ENCODE data around the gene DUS1L.

- TF ChIP-seq CTCF (IDR thresholded peaks at IDR 0.05; ENCODE audit: low read length) (no peak), EZH2 (optimal IDR thresholded peaks at IDR 0.05; ENCODE audit: low read depth, low read length) (no peak), EZH2phosphoT487 (IDR thresholded peaks at IDR 0.05; ENCODE audit: low read length) (no peak)
Measured at GRCh38 chr17:82055023-82055964, 10.3 kb downstream of the DUS1L start.
